Measurements from ENCODE around the gene LSG1.

LSG1 gene

GRCh38 chr3:194686816-194687637 is 15.0 kb upstream of the LSG1 start:
- DNase-seq, result peak; percentile 41 to 78 (median 74)

GRCh38 chr3:194686414-194686815 is 14.4 kb upstream of the LSG1 start:
- no peak for DNase-seq

- DNase-seq, result peak; percentile 83 to 91 (median 90)
Measured at GRCh38 chr3:194685718-194686413, 13.9 kb upstream of the LSG1 start, which contains the start of gene FAM43A. FAM43A (plus strand) TSS chr3:194685883; CDS start chr3:194686827, 944 bp downstream.

- DNase-seq, result no peak
Measured at GRCh38 chr3:194685065-194685717, 13.2 kb upstream of the LSG1 start.

- no peak for DNase-seq
Measured at GRCh38 chr3:194683380-194683779, 11.4 kb upstream of the LSG1 start.

GRCh38 chr3:194682694-194683310 is 10.8 kb upstream of the LSG1 start:
- peak; percentile 74 to 90 (median 75) for DNase-seq

- no peak for DNase-seq
Measured at GRCh38 chr3:194682189-194682693, 10.2 kb upstream of the LSG1 start.

- no peak for DNase-seq
Measured at GRCh38 chr3:194680888-194681615, 9.1 kb upstream of the LSG1 start.

- no peak for DNase-seq
Measured at GRCh38 chr3:194676471-194676870, 4.5 kb upstream of the LSG1 start.

GRCh38 chr3:194675680-194676079 is 3.7 kb upstream of the LSG1 start:
- DNase-seq, result no peak

- no peak for DNase-seq
Measured at GRCh38 chr3:194675081-194675640, 3.2 kb upstream of the LSG1 start.

- DNase-seq, result no peak
Measured at GRCh38 chr3:194673761-194674160, 1.8 kb upstream of the LSG1 start.

GRCh38 chr3:194672876-194673275 is 885 bp upstream of the LSG1 start:
- peak; percentile 16 to 75 (median 51) for DNase-seq

GRCh38 chr3:194671511-194671899 is 486 bp downstream of the LSG1 start:
- DNase-seq, result peak in 2 of 3 experiments; percentile 33 to 76

- DNase-seq, result no peak
Measured at GRCh38 chr3:194667363-194667762, 4.6 kb downstream of the LSG1 start.

GRCh38 chr3:194664857-194665256 is 7.1 kb downstream of the LSG1 start:
- DNase-seq, result no peak

GRCh38 chr3:194661946-194662345 is 10.0 kb downstream of the LSG1 start:
- no peak for DNase-seq

- DNase-seq, result no peak
Measured at GRCh38 chr3:194661374-194661773, 10.6 kb downstream of the LSG1 start.

GRCh38 chr3:194659778-194660177 is 12.2 kb downstream of the LSG1 start:
- DNase-seq, result no peak

GRCh38 chr3:194658477-194659242 is 13.3 kb downstream of the LSG1 start:
- no peak for DNase-seq

GRCh38 chr3:194657439-194657838 is 14.6 kb downstream of the LSG1 start:
- no peak for DNase-seq
